ENCODE data around the gene LGI4.
"Not testable (repeated sequence)": the region's sequence is repeated elsewhere in the genome, so short reads cannot be mapped to it uniquely, and the experiment has no call there.

Gene LGI4

GRCh38 chr19:35105411-35106290 lies 29.2 kb downstream of the LGI4 start:
- no peak for DNase-seq (ENCODE audit: low read depth)

GRCh38 chr19:35105047-35105410 lies 29.8 kb downstream of the LGI4 start:
- no peak for DNase-seq (ENCODE audit: low read depth)

GRCh38 chr19:35104361-35104760 lies 30.5 kb downstream of the LGI4 start:
- no peak for DNase-seq (ENCODE audit: low read depth)

- DNase-seq (ENCODE audit: low read depth): not testable (repeated sequence)
Measured at GRCh38 chr19:35103614-35104013, 31.2 kb downstream of the LGI4 start.

GRCh38 chr19:35101949-35102348 lies 32.9 kb downstream of the LGI4 start:
- DNase-seq (ENCODE audit: low read depth): not testable (repeated sequence)

- DNase-seq (ENCODE audit: low read depth): no peak
Measured at GRCh38 chr19:35100588-35101533, 34.0 kb downstream of the LGI4 start.

- DNase-seq (ENCODE audit: low read depth): no peak
Measured at GRCh38 chr19:35099897-35100275, 35.0 kb downstream of the LGI4 start.

- DNase-seq (ENCODE audit: low read depth): no peak
Measured at GRCh38 chr19:35099155-35099896, 35.5 kb downstream of the LGI4 start.

GRCh38 chr19:35098413-35099049 lies 36.3 kb downstream of the LGI4 start:
- no peak for DNase-seq (ENCODE audit: low read depth)

GRCh38 chr19:35095667-35096368 lies 39.0 kb downstream of the LGI4 start:
- no peak for DNase-seq (ENCODE audit: low read depth)

GRCh38 chr19:35094656-35095055 lies 40.2 kb downstream of the LGI4 start:
- no peak for DNase-seq (ENCODE audit: low read depth)

GRCh38 chr19:35093941-35094647 lies 40.8 kb downstream of the LGI4 start:
- DNase-seq (ENCODE audit: low read depth): no peak

GRCh38 chr19:35093430-35093829 lies 41.4 kb downstream of the LGI4 start:
- no peak for DNase-seq (ENCODE audit: low read depth)

GRCh38 chr19:35090506-35091214 lies 44.2 kb downstream of the LGI4 start:
- DNase-seq (ENCODE audit: low read depth): peak; percentile 27

- DNase-seq (ENCODE audit: low read depth): no peak
Measured at GRCh38 chr19:35090160-35090505, 44.7 kb downstream of the LGI4 start.

GRCh38 chr19:35089554-35089953 lies 45.3 kb downstream of the LGI4 start:
- DNase-seq (ENCODE audit: low read depth): no peak

GRCh38 chr19:35088131-35088913 lies 46.5 kb downstream of the LGI4 start:
- DNase-seq (ENCODE audit: low read depth): peak; percentile 72

GRCh38 chr19:35087393-35087792 lies 47.5 kb downstream of the LGI4 start:
- no peak for DNase-seq (ENCODE audit: low read depth)

- DNase-seq (ENCODE audit: low read depth): no peak
Measured at GRCh38 chr19:35086455-35086854, 48.4 kb downstream of the LGI4 start.
